AG04450 (cell line): ENCODE measurements around the gene AGK. TPM values are rescaled to one million over a fixed set of nuclear protein-coding genes. Genes with fewer than 3 reads are reported as not detected.

Experiments
- CTCF ChIA-PET: fragments of 300-600, 350-600 bp; formaldehyde crosslinking; extraction: SDS; loops from one replicate; lab custom pipeline; 2022; ENCODE audit warnings: antibody characterized with exemption, inconsistent platforms; lab: Charles Lee
- POLR2A ChIA-PET: fragments of 350-600 bp; formaldehyde crosslinking; extraction: SDS; loops from one replicate; lab custom pipeline; 2021; ENCODE audit warnings: antibody characterized with exemption, inconsistent platforms; lab: Yijun Ruan, JAX
- DNase-seq: peaks from one replicate; pipeline ENCODE4 v3.0.0-alpha.2; 2011; ENCODE audit warnings: low read depth, low spot score
- H3K27ac ChIP-seq: one replicate; pipeline ENCODE4 v1.5.1; 2012; ENCODE audit warnings: low read depth, low read length, control low read depth
- H3K27me3 ChIP-seq: one replicate; pipeline ENCODE4 v1.6.0; 2012; ENCODE audit warnings: low read length; ENCODE audit not compliant: control insufficient read depth, insufficient read depth
- H3K4me3 ChIP-seq: 2 replicates; pipeline ENCODE4 v1.5.1; 2011; ENCODE audit warnings: mild to moderate bottlenecking, low read depth, low read length, control low read depth
- H3K9me3 ChIP-seq: 2 replicates; pipeline ENCODE4 v1.5.1; 2012; ENCODE audit warnings: low read length; ENCODE audit not compliant: control insufficient read depth, insufficient read depth
- polyA plus RNA-seq: library from polyadenylated mRNA; depleted of rRNA; stranded (reverse); fragments of >200 nt; gene quantifications from 2 replicates; pipeline ENCODE4 v1.2.3, GENCODE V29; 2011
- TF ChIP-seq, protein P1 (sequence below): IDR thresholded peaks from 2 replicates; pipeline ENCODE4 v1.5.1; 2011; ENCODE audit warnings: low read depth, low read length, control low read depth, inconsistent platforms

The AGK gene
- polyA plus RNA-seq, 1 experiment, result 42.5 TPM

DNA sequence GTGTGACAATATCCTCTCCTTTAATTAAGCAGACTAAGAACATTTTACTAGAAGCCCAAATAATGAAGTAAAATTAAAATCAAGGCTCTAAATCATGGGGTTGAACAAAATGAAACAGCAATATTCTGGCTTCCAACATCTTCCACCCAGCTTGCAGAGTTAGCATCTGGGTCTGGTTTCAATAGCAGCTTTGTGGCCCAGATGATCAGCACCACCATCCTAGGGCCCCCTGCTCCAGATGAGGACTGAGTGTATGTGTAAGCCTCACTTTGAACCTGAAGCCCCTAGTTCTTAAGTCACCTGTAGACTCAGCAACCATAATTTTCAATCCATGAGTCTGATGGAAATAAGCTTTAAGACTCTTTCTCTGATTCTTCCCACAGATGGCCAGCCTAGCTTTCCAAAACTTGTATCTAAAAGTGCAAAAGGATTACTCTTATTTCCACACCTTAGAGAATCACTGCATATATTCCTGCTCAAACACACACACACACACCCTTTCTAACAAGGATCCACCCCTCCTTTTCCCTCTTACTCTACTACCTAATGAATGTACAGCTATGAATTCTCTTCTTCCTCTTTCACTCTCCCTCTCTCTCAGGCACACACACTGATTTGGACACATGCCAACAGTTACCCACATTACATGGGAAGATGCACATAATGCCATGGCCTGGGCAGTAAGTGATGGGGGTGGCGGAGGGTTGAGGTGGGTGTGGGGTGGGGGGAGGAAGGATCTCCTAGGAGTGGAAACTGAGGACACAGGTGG is 147.2 kb downstream of the AGK start:
- POLR2A ChIA-PET, result interaction anchor here (1.0 kb wide), 1 partner anchor 40 kb away, joined by 4 read pairs; the partner anchor contains the start of gene SSBP1
- Histone ChIP-seq H3K27ac (no peak overlapping the region), H3K27me3 (peaks cover 3% of the 10 kb centered on the region), H3K4me3 (no peak overlapping the region), H3K9me3 (no peaks in the 10 kb centered on the region)
- CTCF ChIA-PET, result interaction anchor here (1.2 kb wide), 1 partner anchor 48 kb away, joined by 3 read pairs; no protein-coding TSS in a partner anchor
- DNase-seq, result no peak
- TF ChIP-seq, protein P1, sequence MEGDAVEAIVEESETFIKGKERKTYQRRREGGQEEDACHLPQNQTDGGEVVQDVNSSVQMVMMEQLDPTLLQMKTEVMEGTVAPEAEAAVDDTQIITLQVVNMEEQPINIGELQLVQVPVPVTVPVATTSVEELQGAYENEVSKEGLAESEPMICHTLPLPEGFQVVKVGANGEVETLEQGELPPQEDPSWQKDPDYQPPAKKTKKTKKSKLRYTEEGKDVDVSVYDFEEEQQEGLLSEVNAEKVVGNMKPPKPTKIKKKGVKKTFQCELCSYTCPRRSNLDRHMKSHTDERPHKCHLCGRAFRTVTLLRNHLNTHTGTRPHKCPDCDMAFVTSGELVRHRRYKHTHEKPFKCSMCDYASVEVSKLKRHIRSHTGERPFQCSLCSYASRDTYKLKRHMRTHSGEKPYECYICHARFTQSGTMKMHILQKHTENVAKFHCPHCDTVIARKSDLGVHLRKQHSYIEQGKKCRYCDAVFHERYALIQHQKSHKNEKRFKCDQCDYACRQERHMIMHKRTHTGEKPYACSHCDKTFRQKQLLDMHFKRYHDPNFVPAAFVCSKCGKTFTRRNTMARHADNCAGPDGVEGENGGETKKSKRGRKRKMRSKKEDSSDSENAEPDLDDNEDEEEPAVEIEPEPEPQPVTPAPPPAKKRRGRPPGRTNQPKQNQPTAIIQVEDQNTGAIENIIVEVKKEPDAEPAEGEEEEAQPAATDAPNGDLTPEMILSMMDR, result no peak

DNA sequence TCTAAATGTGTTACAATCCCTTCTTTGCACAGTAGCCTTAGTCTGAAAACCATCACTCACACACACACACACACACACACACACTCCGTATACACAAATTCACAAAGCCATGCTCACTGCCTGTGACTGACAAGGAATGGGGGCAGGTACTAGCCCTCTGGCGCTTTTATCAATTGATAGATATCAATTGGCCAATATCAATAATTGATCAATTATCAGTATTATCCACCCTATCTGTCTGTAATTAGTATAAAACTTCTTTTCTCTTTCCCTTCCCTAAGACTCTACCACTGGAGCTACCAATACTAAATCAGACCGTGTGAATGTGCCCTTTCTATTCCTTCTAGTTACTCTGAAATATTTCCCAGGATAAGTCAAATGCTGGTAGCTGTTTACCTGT is 148.7 kb downstream of the AGK start:
- H3K4me3 ChIP-seq, result no peak overlapping the region
- H3K27ac ChIP-seq, result no peak overlapping the region
- no peaks in the 10 kb centered on the region for H3K9me3 ChIP-seq
- CTCF ChIA-PET, result interaction anchor here (1.8 kb wide), 1 partner anchor 166 kb away, joined by 4 read pairs; no protein-coding TSS in a partner anchor
- DNase-seq, result no peak
- POLR2A ChIA-PET, result no interaction called here
- TF ChIP-seq, protein P1, result no peak
- peaks cover 5% of the 10 kb centered on the region for H3K27me3 ChIP-seq

DNA sequence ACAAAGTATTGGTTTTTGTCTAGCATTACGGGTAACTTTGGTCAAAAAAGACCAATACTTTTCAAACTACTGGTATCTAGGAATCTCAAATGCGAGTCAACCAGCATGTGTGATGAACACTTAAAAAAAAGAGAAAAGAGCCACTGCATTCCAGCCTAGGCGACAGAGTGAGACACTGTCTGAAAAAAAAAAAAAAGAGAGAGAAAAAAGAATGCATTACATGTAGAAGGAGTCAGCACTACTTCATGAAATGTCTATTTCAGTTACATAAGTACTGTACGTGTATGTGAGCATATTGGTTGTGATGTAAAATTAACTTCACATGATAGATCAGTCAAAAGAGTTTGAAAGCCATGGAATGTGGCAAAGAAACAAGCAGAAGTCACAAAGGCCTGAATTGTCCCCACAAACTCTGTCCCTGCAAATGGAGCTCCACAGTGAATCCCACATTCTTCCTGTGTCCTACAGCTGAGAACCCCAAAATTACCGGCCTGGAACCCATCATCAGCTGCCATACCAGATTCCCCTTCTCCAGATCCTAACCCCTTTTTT is 149.2 kb downstream of the AGK start:
- ChIA-PET POLR2A (no interaction called here), CTCF (interaction anchor here (1.2 to 1.8 kb wide), 2 partner anchors 46 to 167 kb away, joined by 4 read pairs; no protein-coding TSS in a partner anchor)
- DNase-seq, result no peak
- Histone ChIP-seq H3K9me3 (no peaks in the 10 kb centered on the region), H3K27me3 (peaks cover 5% of the 10 kb centered on the region), H3K27ac (no peak overlapping the region), H3K4me3 (peak overlapping the region; percentile 77)
- TF ChIP-seq, protein P1, result no peak

DNA sequence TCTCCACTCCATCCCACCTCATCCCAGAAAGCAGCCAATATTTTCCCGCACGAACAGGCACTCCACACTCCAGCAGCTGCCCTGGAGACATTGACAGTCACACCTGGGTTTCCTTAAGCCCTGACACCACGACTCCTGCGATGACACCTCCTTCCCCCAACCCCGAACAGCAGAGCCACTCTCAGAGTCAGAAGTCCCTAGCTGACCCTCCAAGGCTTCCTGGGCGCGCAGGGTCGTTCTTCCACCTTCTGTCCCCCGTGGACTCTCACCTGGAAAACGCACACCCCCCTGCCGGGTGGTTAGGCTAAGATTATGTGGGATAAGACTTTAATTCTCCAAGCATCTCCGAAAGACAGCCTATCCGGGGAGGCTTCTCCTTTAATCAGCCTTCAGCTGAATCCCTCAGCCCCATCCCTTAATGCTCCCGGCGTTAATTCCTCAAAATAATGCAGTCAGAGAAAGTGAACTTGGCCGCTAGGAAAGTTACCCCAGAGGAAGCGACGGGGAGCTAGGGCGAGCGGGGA is 149.7 kb downstream of the AGK start:
- ChIA-PET POLR2A (no interaction called here), CTCF (interaction anchor here (0.8 to 1.8 kb wide), 4 partner anchors 38 to 167 kb away, joined by 3 to 6 read pairs (median 4); partner anchors contain the start of gene SSBP1)
- Histone ChIP-seq H3K27me3 (peaks cover 5% of the 10 kb centered on the region), H3K27ac (no peak overlapping the region), H3K4me3 (peak overlapping the region; percentile 77), H3K9me3 (no peaks in the 10 kb centered on the region)
- DNase-seq, result no peak
- TF ChIP-seq, protein P1, result no peak
